HUES6 (cell line): ENCODE data around the gene RAPGEF4.

Experiments used
- H3K27ac ChIP-seq: 2 replicates; pipeline ENCODE4 v1.7.0; 2013; ENCODE audit warnings: low read depth, mild to moderate bottlenecking, low read length, inconsistent platforms
- H3K27me3 ChIP-seq: 2 replicates; pipeline ENCODE4 v1.6.1; 2013; ENCODE audit warnings: low read length; ENCODE audit not compliant: control insufficient read depth, insufficient read depth
- H3K36me3 ChIP-seq: 2 replicates; pipeline ENCODE4 v1.6.1; 2013; ENCODE audit warnings: low read length; ENCODE audit not compliant: control insufficient read depth, insufficient read depth
- H3K4me1 ChIP-seq: 2 replicates; pipeline ENCODE4 v1.6.1; 2013; ENCODE audit warnings: low read length; ENCODE audit not compliant: control insufficient read depth, insufficient read depth
- H3K4me3 ChIP-seq: 2 replicates; pipeline ENCODE4 v1.5.1; 2013; ENCODE audit warnings: low read depth, low read length
- H3K9ac ChIP-seq: one replicate; pipeline ENCODE4 v1.6.1; 2013; ENCODE audit warnings: mild to moderate bottlenecking, low read length
- H3K9me3 ChIP-seq: 2 replicates; pipeline ENCODE4 v1.6.1; 2013; ENCODE audit warnings: low read depth, low read length; ENCODE audit not compliant: control insufficient read depth, insufficient read depth

The RAPGEF4 gene

GRCh38 chr2:172944022-172944793, 208.6 kb downstream of the RAPGEF4 start:
- Histone ChIP-seq H3K9me3 (no peaks in the 10 kb centered on the region), H3K4me3 (no peak overlapping the region), H3K36me3 (no peaks in the 10 kb centered on the region), H3K9ac (no peak overlapping the region), H3K27ac (no peak overlapping the region), H3K4me1 (peaks cover 23% of the 10 kb centered on the region; the same call in 1 of the 2 replicates), H3K27me3 (no peaks in the 10 kb centered on the region)

- Histone ChIP-seq H3K27ac (no peak overlapping the region), H3K4me3 (no peak overlapping the region)
These were observed 209.3 kb downstream of the RAPGEF4 start for GRCh38 chr2:172944794-172945509.

DNA sequence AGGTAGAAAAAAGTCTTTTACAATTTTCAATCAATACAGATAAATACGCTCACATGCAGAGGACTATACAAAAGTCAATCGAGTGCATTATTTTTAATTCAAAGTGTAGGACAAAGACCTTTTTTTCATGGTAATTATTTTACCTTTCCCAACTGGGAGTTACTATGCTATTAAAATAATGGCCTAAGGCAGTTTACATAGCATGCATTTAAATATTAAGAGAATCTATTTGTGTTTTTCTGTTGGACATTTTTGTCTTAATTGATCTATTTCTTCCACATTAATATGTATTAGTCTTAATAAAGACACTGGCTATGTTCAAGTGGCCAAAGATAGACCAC, 209.8 kb downstream of the RAPGEF4 start:
- peaks cover 23% of the 10 kb centered on the region; the same call in 1 of the 2 replicates for H3K4me1 ChIP-seq
- no peak overlapping the region for H3K27ac ChIP-seq
- no peak overlapping the region for H3K9ac ChIP-seq
- no peaks in the 10 kb centered on the region for H3K9me3 ChIP-seq
- H3K36me3 ChIP-seq: no peaks in the 10 kb centered on the region
- no peak overlapping the region for H3K4me3 ChIP-seq
- H3K27me3 ChIP-seq: no peaks in the 10 kb centered on the region

More at GRCh38 chr2:172944794-172945509, 209.3 kb downstream of the RAPGEF4 start:
- Histone ChIP-seq H3K27me3 (no peaks in the 10 kb centered on the region), H3K36me3 (no peaks in the 10 kb centered on the region), H3K9ac (no peak overlapping the region), H3K4me1 (peaks cover 23% of the 10 kb centered on the region; the same call in 1 of the 2 replicates), H3K9me3 (no peaks in the 10 kb centered on the region)

DNA sequence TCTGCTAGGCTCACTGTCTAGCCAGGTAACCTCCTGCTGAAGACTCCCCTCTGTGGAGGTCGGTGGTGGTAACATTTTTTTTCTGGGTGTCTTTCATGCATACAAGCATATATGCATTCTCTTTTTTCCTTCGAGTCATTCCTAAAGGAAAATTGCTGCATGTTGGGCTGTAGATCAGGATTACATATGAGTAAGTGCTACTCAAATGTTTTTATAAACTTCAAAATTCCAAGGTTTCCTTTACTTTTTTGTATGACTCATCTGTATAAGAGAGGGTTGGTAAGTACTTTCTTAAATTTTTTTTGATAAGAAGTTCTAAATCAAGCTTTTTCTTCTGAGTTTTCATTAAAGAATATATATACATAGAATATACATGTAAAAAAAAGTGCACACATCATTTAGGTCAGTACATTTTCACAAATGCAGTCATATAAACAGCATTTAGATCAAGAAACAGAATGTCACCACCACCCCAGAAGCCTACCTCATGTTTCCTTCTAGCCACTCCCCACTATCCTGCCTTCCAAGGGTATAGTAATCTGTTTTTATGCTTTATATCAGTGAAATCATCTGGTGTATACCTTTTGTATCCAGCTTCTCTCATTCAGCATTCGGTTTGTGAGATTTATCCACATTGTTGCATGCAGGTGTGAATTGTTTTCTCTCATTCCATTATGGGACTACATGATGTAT, 212.0 kb downstream of the RAPGEF4 start:
- H3K9me3 ChIP-seq: no peaks in the 10 kb centered on the region
- H3K27ac ChIP-seq: no peak overlapping the region
- no peak overlapping the region for H3K9ac ChIP-seq
- no peaks in the 10 kb centered on the region for H3K36me3 ChIP-seq
- H3K27me3 ChIP-seq: no peaks in the 10 kb centered on the region
- H3K4me1 ChIP-seq: peaks cover 23% of the 10 kb centered on the region; the same call in 1 of the 2 replicates
- H3K4me3 ChIP-seq: no peak overlapping the region

GRCh38 chr2:172949522-172949921, 213.9 kb downstream of the RAPGEF4 start:
- no peaks in the 10 kb centered on the region for H3K9me3 ChIP-seq
- no peak overlapping the region for H3K9ac ChIP-seq
- H3K27ac ChIP-seq: no peak overlapping the region
- no peaks in the 10 kb centered on the region for H3K27me3 ChIP-seq
- H3K36me3 ChIP-seq: no peaks in the 10 kb centered on the region
- no peak overlapping the region for H3K4me3 ChIP-seq
- H3K4me1 ChIP-seq: peaks cover 10% of the 10 kb centered on the region; the same call in 1 of the 2 replicates

- Histone ChIP-seq H3K27me3 (no peaks in the 10 kb centered on the region), H3K9ac (no peak overlapping the region), H3K9me3 (no peaks in the 10 kb centered on the region), H3K27ac (no peak overlapping the region), H3K36me3 (no peaks in the 10 kb centered on the region), H3K4me3 (no peak overlapping the region), H3K4me1 (0 out of 2 replicates have a peak, but pooled peaks cover 2% of the 10 kb centered on the region)
These were observed 214.9 kb downstream of the RAPGEF4 start for GRCh38 chr2:172950565-172950964.

- Histone ChIP-seq H3K27ac (no peak overlapping the region), H3K36me3 (no peaks in the 10 kb centered on the region), H3K4me1 (no peaks in the 10 kb centered on the region), H3K4me3 (no peak overlapping the region), H3K9ac (no peak overlapping the region), H3K27me3 (no peaks in the 10 kb centered on the region), H3K9me3 (no peaks in the 10 kb centered on the region)
These were observed 215.9 kb downstream of the RAPGEF4 start for GRCh38 chr2:172951554-172951953.

DNA sequence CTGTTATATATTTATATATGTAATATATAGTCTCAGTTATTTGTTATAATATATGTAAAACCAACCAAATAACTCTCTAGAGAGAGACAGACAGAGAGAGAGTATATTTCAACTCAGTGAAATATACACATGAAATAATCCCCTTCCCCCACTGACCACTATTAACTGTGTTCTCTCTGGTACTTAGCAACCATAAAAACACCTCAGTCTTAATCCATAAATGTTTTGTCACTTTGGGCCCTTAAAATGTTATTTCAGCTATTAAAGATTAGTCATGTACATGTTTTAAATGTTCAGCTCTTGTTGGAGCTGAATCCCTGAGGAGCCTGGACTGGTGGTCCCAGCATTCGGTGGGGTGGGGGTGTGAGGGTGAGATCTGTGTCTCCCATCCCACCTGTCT, 217.8 kb downstream of the RAPGEF4 start:
- no peak overlapping the region for H3K4me3 ChIP-seq
- no peaks in the 10 kb centered on the region for H3K36me3 ChIP-seq
- H3K9ac ChIP-seq: no peak overlapping the region
- H3K9me3 ChIP-seq: no peaks in the 10 kb centered on the region
- H3K4me1 ChIP-seq: no peaks in the 10 kb centered on the region
- no peak overlapping the region for H3K27ac ChIP-seq
- H3K27me3 ChIP-seq: no peaks in the 10 kb centered on the region

DNA sequence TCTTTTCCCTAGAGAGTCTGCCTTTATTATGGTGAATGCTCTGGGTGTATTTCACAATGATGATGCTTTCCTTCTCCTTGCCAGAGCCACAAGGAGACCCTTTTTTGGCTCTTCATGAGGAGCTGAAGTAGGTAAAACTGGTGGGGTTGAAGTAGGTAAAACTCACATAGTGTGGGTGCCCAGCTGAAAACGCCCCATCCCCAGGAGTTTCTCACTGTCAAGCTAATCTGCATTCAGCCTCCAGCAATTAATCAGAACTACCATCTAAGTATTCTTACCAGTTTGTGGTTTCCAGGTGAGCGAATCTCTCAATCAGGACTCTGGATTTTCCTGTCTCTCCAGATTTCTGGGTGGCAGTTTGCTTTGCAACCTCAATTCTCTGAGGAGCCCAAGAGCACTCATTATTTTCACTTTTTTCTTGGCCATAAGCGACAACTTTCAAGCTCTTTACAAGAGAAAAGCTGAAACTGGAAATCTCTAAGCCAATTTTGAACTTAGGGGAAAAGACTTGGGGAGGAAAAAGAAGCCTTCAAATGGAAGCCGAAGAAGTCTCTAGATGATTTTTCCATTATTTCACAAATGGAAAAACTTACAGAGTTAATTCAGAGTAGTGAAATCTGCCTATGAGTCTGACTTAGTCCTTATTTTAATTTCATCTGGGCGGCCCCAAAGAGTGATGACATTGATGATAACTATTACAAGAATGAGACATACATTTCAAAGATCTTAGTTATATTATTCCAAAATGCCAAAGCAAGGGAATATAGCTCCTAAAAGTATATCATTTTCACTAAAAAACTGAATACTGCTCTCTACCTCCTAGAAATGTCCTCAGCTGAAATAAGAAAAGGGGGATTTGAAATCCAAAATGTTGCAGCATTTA, 218.6 kb downstream of the RAPGEF4 start:
- no peak overlapping the region for H3K9ac ChIP-seq
- H3K27me3 ChIP-seq: no peaks in the 10 kb centered on the region
- H3K36me3 ChIP-seq: no peaks in the 10 kb centered on the region
- no peak overlapping the region for H3K27ac ChIP-seq
- H3K4me3 ChIP-seq: no peak overlapping the region
- no peaks in the 10 kb centered on the region for H3K4me1 ChIP-seq
- no peaks in the 10 kb centered on the region for H3K9me3 ChIP-seq

DNA sequence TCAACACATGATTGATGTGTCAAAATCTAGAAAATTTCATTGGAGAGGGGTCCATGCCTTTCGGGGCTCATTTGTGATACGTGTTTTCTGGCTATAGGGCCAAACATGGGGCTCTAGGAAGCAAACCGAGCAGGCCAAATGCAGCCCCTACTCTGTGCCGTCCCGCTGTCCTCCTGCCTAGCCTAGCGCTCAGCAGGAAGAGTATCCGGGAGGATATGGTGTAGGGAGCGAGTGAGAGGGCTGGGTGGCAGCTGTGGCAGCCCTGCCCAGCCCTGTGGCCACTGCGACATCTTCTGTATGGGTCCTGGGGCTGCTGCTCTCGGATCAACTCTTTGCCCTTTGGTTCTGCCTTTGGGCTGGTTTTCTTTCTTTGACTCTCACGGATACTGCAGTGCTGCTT, 219.9 kb downstream of the RAPGEF4 start:
- Histone ChIP-seq H3K4me3 (no peak overlapping the region), H3K9me3 (no peaks in the 10 kb centered on the region), H3K9ac (no peak overlapping the region), H3K36me3 (no peaks in the 10 kb centered on the region), H3K4me1 (no peaks in the 10 kb centered on the region), H3K27ac (no peak overlapping the region), H3K27me3 (no peaks in the 10 kb centered on the region)
